ENCODE measurements around the gene ABT1. TPM values are rescaled to one million over a fixed set of nuclear protein-coding genes. Genes with fewer than 3 reads are reported as not detected.

Gene ABT1
- total RNA-seq, 2 donors from 2014 or later: 19.7 to 22.6 TPM

- Histone ChIP-seq H3K27ac (ENCODE audit: low read depth, low read length) (no peak overlapping the region), H3K9me3 (ENCODE audit: control insufficient read depth, low read length) (no peaks in the 10 kb centered on the region), H3K4me1 (ENCODE audit: control insufficient read depth, insufficient read depth, low read length) (no peaks in the 10 kb centered on the region), H3K9ac (ENCODE audit: extremely low read depth, low read length, poor library complexity, severe bottlenecking) (no peak overlapping the region), H3K4me3 (ENCODE audit: low read length) (no peak overlapping the region), H3K27me3 (ENCODE audit: control insufficient read depth, insufficient read depth, low read length, poor library complexity, severe bottlenecking) (peaks cover 3% of the 10 kb centered on the region), H3K36me3 (ENCODE audit: control insufficient read depth, insufficient read depth, low read length) (peaks cover 14% of the 10 kb centered on the region)
- Mint-ChIP-seq H3K27ac (no peak overlapping the region), H3K4me3 (no peak overlapping the region), H3K9me3 (no peaks in the 10 kb centered on the region), H3K36me3 (ENCODE audit: low read depth) (peaks cover 15% of the 10 kb centered on the region), H3K27me3 (ENCODE audit: insufficient read depth) (peaks cover 2% of the 10 kb centered on the region), H3K4me1 (peaks cover 7% of the 10 kb centered on the region)
- TF ChIP-seq CTCF (conservative IDR thresholded peaks at IDR 0.05): no peak
- 94% methylated on average over 1 of the region's 1 CpG; no CpG with 5 or more reads in 1 of the 2 experiments for WGBS, 2 experiments (ENCODE audit: insufficient coverage in 1 of 2, insufficient read length in 1 of 2)
- no peak for DNase-seq
These were observed 2.4 kb downstream of the ABT1 start for GRCh38 chr6:26599134-26599533.

GRCh38 chr6:26599591-26599990 is 2.8 kb downstream of the ABT1 start:
- no peak overlapping the region for H3K27ac ChIP-seq (ENCODE audit: low read depth, low read length)
- H3K9ac ChIP-seq (ENCODE audit: extremely low read depth, low read length, poor library complexity, severe bottlenecking): no peak overlapping the region
- no peak for DNase-seq
- no peak overlapping the region for H3K4me3 ChIP-seq (ENCODE audit: low read length)
- H3K27me3 ChIP-seq (ENCODE audit: control insufficient read depth, insufficient read depth, low read length, poor library complexity, severe bottlenecking): peaks cover 7% of the 10 kb centered on the region
- 91% methylated on average over 1 of the region's 1 CpG; no CpG with 5 or more reads in 1 of the 2 experiments for WGBS, 2 experiments (ENCODE audit: insufficient coverage in 1 of 2, insufficient read length in 1 of 2)
- Mint-ChIP-seq H3K27ac (no peak overlapping the region), H3K4me3 (no peak overlapping the region), H3K9me3 (no peaks in the 10 kb centered on the region), H3K36me3 (ENCODE audit: low read depth) (peaks cover 15% of the 10 kb centered on the region), H3K4me1 (peaks cover 7% of the 10 kb centered on the region), H3K27me3 (ENCODE audit: insufficient read depth) (peaks cover 6% of the 10 kb centered on the region)
- H3K9me3 ChIP-seq (ENCODE audit: control insufficient read depth, low read length): no peaks in the 10 kb centered on the region
- peaks cover 14% of the 10 kb centered on the region for H3K36me3 ChIP-seq (ENCODE audit: control insufficient read depth, insufficient read depth, low read length)
- no peaks in the 10 kb centered on the region for H3K4me1 ChIP-seq (ENCODE audit: control insufficient read depth, insufficient read depth, low read length)
- TF ChIP-seq CTCF (conservative IDR thresholded peaks at IDR 0.05): no peak

- Mint-ChIP-seq H3K27ac (no peak overlapping the region), H3K36me3 (ENCODE audit: low read depth) (peaks cover 15% of the 10 kb centered on the region), H3K4me3 (no peak overlapping the region), H3K9me3 (no peaks in the 10 kb centered on the region), H3K27me3 (ENCODE audit: insufficient read depth) (peaks cover 12% of the 10 kb centered on the region), H3K4me1 (peaks cover 7% of the 10 kb centered on the region)
- H3K27ac ChIP-seq (ENCODE audit: low read depth, low read length): no peak overlapping the region
- no peak for TF ChIP-seq CTCF (conservative IDR thresholded peaks at IDR 0.05)
- H3K9ac ChIP-seq (ENCODE audit: extremely low read depth, low read length, poor library complexity, severe bottlenecking): no peak overlapping the region
- H3K4me1 ChIP-seq (ENCODE audit: control insufficient read depth, insufficient read depth, low read length): no peaks in the 10 kb centered on the region
- H3K27me3 ChIP-seq (ENCODE audit: control insufficient read depth, insufficient read depth, low read length, poor library complexity, severe bottlenecking): peaks cover 18% of the 10 kb centered on the region
- DNase-seq: no peak
- peaks cover 14% of the 10 kb centered on the region for H3K36me3 ChIP-seq (ENCODE audit: control insufficient read depth, insufficient read depth, low read length)
- no peaks in the 10 kb centered on the region for H3K9me3 ChIP-seq (ENCODE audit: control insufficient read depth, low read length)
- no peak overlapping the region for H3K4me3 ChIP-seq (ENCODE audit: low read length)
These were observed 4.0 kb downstream of the ABT1 start for GRCh38 chr6:26600759-26601158.

Measured in endodermal cell (in vitro differentiated cells).